Epithelial cell of esophagus (primary cell): Measurements from ENCODE around the gene BCCIP.

Experiments used
- DNase-seq: peaks from one replicate; pipeline ENCODE4 v3.0.0; 2010; ENCODE audit warnings: low read depth
- H3K4me3 ChIP-seq: 2 replicates; pipeline ENCODE4 v1.5.1; 2011; ENCODE audit warnings: mild to moderate bottlenecking, low read length, control low read depth
- TF ChIP-seq, protein P1 (sequence below): IDR thresholded peaks from 2 replicates; pipeline ENCODE4 v1.5.1; 2011; ENCODE audit warnings: low read depth, mild to moderate bottlenecking, low read length, control low read depth, inconsistent platforms; ENCODE audit not compliant: insufficient read depth; ENCODE audit errors: missing control alignments

Gene BCCIP

DNA sequence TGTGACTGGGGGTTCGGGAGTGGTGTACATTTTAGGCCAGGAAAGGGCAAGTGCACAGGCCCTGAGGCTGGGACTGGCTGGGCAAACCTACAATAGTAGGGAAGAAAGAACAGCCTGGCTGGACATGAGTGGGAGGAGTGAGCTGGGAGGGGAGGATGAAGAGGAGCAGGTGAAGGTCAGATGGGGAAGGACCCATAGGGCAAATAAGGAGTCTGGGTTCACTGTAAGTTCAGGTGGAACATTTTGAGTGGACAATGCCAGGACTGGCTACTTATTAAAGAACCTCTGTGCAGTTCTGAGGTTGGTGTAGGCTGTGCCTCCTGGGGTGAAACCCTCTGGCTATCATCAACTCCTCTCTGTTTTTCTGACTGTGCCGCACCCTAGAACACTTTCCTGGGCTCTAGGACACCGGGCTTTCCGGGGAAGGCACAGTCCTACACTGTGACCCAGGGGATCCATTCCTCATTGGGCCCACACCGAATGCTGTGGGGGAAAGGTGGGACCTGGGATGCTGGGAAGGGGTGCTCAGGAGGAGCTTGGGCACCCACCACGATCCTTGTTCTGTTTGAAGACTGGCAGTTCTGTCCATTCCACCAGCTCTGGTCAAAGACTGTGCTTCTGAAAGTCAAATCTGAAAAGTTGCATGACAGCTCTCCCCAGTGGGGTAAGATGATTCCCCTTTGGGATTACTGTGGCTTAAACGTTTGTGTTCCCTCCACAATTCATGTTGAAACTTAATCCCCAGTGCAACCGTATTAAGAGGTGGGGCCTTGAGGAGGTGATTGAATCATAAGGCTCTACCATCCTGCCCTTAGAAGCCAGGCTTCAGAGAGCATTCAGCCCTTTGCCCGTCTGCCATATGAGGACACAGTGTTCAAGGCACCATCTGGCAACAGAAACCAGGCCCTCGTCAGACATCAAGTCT lies 43.7 kb upstream of the BCCIP start:
- H3K4me3 ChIP-seq, result no peak overlapping the region
- TF ChIP-seq, protein P1, sequence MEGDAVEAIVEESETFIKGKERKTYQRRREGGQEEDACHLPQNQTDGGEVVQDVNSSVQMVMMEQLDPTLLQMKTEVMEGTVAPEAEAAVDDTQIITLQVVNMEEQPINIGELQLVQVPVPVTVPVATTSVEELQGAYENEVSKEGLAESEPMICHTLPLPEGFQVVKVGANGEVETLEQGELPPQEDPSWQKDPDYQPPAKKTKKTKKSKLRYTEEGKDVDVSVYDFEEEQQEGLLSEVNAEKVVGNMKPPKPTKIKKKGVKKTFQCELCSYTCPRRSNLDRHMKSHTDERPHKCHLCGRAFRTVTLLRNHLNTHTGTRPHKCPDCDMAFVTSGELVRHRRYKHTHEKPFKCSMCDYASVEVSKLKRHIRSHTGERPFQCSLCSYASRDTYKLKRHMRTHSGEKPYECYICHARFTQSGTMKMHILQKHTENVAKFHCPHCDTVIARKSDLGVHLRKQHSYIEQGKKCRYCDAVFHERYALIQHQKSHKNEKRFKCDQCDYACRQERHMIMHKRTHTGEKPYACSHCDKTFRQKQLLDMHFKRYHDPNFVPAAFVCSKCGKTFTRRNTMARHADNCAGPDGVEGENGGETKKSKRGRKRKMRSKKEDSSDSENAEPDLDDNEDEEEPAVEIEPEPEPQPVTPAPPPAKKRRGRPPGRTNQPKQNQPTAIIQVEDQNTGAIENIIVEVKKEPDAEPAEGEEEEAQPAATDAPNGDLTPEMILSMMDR, result no peak
- DNase-seq, result no peak

DNA sequence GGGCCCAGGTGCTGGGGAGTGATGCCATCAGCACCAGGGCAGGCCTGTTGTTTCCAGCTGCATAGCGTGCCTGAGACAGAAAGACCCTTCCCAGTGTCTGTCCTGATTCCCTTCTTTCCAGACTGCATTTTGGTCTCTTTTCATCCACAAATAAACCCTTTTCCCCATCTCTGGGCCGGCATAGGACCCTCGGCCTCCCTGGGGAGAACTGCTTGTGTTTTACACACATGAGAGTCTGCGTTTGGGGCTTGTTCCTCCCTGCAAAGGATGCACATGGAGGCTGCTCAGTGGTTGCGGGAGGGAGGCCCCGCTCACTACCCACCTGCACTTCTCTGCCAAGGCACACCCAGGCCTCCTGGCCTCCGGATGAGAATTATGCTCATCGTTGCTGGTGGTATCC lies 42.0 kb upstream of the BCCIP start:
- TF ChIP-seq, protein P1, result no peak
- no peak for DNase-seq
- H3K4me3 ChIP-seq, result no peak overlapping the region

DNA sequence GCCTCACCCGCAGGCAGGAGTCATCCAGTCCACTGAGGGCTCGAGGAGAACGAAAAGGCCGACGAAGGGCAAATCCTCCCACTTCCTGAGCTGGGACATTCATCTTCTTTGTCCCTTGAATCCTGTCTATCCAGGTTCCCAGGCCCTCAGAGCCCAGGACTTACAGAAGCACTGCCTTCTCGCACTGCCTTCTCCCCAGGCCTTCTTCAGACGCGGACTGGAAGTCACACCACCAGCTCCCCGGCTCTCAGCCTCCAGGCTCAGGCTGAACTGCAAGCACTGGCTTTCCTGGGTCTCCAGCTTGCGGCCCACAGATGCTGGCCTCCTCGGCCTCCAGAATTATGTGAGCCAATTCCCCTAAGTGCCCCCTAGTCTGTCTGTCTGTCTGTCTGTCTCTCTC lies 41.3 kb upstream of the BCCIP start:
- TF ChIP-seq, protein P1, result no peak
- DNase-seq, result no peak
- no peak overlapping the region for H3K4me3 ChIP-seq

DNA sequence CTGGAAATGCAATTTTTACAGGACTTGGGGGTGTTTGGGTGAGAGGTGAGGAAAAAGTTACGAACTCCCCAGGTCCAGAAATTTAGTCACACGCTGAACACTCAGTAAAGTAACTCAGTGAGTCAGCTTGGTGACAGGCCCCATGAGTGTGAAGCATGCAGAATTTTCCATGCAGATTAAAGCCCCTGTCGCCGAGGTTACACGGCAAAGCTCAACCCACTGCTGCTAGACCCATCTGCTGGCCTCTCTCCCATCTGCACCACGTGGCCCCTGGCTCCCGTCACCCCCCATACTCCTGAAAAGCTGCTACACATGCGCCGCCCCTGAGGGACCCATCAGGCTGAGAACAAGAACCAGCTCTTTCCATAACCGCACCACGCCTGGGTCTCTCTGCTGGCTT lies 40.7 kb upstream of the BCCIP start:
- DNase-seq, result no peak
- H3K4me3 ChIP-seq, result no peak overlapping the region
- TF ChIP-seq, protein P1, result no peak

DNA sequence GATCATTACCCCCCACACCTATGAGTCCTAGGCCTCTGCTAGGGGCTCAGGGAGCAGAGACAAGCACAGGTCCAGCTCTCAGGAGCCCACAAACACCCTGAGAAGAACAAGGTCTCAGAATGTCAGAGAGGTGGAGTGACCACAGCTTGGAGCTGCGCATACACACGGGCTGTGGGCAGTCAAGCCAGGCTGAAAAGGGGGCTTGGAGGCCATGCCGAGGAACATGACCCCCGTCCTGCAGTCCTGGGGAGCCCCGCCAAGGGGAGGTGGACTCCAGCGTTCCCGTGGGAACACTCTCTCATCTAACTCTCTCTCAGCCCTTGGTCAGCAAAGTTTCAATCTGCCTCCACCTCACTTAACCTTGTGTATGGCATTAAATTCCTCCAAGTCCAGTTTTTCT lies 39.9 kb upstream of the BCCIP start:
- TF ChIP-seq, protein P1, result no peak
- DNase-seq, result no peak
- H3K4me3 ChIP-seq, result no peak overlapping the region

DNA sequence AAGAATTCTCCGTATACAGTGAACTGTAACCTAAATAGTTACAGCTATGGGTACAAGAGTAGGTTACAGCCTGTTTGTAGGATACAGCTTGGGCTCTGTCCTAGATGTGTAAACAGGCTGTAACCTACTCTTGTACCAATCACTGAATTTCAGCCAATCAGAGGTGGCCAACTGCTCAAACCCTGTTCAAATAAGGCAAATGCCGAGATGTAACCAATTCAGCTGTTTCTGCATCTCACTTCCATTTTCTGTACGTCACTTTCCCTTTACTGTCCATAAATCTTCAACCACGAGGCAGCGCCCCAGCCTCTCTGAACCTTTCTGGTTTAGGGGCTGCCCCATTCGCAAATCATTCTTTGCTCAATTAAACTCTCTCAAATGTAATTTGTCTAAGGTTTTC lies 39.4 kb upstream of the BCCIP start:
- DNase-seq, result no peak
- no peak overlapping the region for H3K4me3 ChIP-seq
- TF ChIP-seq, protein P1, result no peak

DNA sequence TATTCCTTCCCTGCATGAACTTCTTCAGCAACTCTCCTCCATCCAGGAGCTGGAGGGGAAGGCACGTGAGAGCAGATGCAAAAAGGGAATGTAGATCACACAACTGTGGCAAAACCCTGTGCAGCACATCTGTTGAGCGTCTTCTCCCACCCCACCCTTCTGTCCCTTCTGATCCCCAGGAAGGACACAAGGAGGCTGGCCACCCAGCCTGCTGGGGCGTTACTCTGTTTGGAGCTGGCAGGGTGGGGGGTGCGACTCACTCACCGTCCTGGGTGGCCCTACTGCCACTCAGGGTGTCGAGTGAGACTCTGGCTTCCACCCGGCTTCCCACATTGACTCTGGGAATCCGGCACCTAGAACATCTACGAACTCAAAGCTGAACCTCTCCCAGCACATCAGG lies 37.6 kb upstream of the BCCIP start:
- no peak overlapping the region for H3K4me3 ChIP-seq
- DNase-seq, result no peak
- TF ChIP-seq, protein P1, result no peak
